GM21390 (cell line): Measurements from ENCODE around the gene PP2D1.
A peak's percentile ranks its signal among the peaks of the same experiment; 100 is the strongest.
"Not testable (repeated sequence)": the region's sequence is repeated elsewhere in the genome, so short reads cannot be mapped to it uniquely, and the experiment has no call there.

Source experiments
- ATAC-seq: cut with Tn5 transposase; IDR thresholded peaks from one replicate; pipeline ENCODE4 v1.9.1; 2021; ENCODE audit not compliant: unreplicated experiment

Gene PP2D1, protein sequence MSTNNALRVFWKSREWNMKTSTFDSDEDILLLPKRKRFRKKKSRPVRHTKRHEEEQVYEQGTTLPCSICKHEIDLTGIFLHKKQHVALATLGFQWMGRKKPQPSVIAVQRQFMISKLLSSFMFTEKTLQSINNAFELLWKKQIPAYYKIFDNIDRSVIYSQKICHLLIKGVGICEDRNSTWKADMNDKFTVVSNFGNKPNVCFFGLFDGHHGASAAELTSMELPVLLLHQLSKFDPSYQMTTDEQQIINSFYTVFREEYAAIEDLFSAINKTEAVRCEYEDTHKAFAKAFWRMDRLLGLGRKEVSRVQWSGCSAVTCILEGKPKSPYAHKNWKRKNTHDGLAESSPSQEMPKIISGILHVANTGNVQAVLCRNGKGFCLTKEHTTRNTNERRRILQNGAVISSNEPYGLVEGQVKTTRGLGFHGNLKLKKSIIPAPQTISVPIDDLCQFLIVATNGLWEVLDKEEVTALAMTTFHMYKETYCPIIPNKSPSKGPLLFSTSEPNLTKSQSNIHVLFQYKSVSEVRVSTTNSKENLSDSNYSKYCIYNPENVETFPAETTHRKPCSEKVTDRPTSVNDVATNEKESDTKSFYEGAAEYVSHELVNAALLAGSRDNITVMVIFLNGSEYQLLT

DNA sequence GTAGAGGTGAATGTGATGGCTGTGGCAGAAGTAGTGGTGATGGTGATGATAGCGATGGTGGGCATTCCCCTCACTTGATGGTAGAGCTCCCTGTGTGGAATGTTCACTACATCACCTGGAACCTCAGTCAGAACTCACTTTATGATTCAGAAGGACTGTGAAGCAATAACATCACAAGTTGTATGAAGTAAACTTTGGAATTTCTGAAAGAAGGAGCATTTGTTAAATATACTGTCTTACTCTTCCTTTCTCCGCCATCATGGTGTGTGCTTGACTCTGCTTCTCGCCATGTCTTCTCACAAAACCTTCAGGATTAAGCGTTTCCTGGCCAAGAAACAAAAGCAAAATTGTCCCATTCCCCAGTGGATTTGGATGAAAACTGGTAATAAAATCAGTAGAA lies at the start of gene PP2D1:
Gene PP2D1 (minus strand): TSS at position 101 of the 400 bp plus-strand sequence. CDS start 192 bp downstream, outside the sequence.
- no peak for ATAC-seq

DNA sequence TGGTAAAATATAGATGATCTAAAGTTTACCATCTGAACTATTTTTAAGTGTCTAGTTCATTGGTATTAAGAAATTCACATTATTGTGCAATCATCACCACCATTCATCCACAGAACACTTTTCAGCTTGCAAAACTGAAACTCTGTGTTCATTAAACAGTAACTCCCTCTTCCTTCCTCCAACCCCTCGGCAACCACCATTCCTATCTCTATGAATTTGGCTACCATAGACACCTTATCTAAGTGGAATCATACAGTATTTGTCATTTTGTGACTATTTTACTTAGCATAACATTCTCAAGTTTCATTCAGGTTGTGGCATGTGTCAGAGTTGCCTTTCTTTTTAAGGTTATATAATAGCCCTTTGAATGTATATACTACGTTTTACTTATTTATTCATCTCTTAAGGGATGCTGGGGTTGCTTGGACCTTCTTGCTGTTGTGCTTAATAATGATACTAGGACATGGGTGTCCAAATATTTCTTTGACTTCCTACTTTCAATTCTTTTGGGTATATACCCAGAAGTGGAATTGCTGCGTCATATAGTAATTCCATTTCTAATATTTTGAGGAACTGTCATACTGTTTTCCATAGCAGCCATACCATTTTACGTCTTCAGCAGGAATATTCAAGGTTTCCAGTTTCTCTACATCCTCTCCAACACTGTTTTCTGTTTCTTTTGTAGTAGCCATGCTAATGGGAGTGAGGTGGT lies 49.1 kb upstream of the PP2D1 start:
- ATAC-seq = peak; percentile 70

DNA sequence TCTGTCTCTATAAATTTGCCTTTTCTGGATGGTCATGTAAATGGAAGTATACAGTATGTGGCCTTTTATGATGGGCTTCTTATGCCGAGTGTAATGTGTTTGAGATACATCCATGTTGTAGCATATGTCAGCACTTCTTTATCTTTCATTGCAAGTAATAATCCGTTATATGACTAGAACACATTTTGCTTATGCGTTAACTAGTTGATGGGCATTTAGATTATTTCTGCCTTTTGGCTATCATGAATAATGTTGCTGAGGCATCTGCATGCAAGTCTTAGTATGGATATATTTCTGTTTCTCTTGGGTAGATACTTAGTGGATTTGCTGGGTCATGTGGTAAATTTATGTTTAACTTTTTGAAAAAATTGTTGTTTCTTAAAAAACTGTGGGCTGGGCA lies 47.9 kb upstream of the PP2D1 start:
- ATAC-seq = no peak

DNA sequence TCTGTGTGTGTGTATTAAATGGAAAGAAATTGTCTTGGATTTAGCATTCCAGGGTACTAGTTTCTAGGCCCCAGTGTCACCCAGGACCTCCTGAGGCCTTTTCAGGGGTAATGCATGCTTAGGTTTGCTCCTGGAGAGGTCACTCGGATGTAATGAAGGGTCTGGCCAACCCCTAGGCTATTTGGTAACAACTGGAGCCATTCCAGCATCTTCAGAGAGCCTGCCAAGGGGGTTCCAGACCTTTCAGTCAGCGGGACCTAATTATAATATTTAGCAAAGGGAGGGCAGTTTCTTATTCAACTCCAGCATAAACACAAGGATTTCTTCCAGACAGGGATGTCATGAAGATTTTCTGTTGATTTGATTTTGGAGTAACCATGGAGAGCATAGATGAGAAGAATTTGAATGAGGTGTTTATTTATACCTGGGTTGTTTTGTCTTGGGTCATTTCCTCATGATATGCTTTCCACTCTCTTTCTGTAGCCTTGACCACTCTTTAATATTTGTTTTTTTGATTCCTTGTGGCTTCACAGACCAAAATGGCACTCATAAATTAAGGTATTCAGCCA lies 45.6 kb upstream of the PP2D1 start:
- no peak for ATAC-seq

DNA sequence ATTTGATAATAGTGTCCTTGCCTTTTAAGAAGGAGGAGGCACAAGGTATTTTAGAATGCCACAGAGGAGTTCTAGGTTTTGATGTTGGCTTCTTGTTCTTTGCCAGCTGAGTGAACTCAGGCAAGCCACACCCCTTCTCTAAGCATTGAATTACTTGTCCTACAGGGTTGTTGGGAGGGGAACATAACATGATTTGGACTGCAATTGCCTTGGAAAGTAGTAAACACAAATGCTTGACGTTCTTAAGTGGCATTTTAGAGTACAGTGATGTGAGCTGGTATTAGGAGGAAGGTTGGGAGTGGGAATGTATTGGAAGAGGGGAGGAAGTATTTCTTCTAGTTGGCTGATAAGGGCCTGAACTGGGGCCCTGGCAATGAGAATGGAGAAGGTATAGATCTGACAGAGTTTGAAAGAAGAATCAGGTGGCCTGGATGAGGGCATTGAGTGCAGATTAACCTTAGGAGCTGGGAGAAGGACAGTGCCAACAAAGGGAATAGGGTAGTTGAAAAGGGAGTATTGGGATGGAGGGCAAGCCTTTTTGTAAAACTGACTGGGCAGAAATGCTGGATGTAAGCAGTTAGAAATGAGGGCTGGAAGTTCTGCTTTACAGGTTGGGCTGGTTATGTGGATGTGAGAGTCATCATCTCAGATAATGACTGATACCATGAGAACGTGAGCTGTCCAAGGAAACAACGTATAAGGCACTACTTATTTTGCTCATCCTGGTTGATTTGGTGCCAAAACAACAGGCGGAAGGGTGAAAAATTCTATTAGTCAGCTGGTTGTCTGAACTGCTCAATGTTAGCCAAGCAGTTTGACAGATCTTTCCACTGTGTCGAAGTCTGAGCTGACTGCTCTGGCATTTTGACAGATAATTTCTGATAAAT lies 44.9 kb upstream of the PP2D1 start:
- ATAC-seq = peak; percentile 36

DNA sequence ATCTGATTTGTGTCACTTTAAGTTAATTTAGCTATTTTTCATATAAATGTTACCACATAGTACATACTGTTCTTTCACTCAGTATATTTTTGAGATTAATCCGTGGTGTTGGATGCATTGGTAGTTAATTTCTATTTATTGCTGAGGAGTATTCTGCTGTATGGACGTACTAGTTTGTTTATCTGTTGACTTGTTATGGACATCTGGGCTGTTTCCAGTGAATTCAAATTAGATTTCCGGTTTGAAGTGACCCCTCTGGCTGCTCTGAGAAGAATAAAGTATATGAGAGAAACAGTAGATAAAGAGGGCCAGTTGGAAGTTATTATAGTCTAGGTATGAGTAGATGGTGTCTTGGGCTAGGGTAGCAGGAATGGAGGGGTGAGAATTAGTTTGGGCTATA lies 43.8 kb upstream of the PP2D1 start:
- no peak for ATAC-seq

DNA sequence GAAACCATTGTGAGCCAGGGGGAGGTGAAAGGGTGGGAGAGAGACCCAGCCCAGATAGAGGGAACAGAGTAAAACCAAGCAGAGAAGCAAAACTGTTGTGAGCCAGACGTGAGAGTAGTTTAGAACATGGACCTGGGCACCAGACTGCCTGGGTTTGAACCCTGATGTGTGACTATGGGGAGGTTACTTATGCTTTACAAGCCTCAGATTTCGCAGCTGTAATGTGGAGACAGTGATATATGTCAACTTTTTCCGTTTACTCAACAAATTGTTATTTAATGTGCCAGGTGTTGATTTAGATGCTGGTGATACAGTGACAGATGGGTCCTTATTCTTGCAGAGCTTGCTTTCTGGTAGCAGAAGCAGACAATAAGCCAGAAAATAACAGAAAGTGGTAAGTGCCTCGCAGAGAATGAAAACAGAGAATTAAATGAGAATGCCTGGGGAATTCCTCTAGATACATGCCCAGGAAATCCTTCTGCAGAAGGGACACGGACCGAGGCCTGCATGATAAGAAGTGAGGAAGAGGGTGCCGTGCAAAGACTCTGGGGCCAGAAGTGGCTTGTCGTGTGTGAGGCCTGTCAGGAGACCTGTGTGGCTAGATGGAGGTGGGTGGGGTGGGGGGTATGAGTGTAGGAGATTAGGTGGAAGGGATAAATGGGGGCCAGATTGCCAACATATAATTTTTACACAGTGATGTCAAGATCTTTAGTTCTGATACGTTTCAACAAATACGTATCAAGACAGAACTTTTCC lies 43.1 kb upstream of the PP2D1 start:
- ATAC-seq = peak; percentile 5

DNA sequence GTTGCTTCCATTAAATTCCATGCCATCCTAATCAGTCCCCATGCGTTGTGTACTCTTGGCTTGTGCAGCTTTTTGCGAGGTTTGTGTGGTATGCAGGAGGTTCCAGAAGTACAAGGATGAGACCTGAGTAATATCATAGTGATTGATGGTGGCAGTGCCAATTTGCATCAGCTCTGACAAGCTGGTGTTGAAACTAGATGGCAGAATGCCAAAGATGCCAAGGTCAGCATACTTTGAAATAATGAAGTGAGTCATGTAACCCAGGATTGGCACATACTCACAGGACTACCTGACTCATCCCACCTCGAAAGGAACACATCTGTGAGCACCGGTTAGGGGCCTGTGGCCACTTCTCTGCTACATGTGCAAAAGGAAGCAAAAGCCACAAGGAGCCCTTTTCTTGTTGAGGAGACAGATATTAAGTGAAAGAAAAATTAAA lies 42.5 kb upstream of the PP2D1 start:
- ATAC-seq = peak; percentile 83

DNA sequence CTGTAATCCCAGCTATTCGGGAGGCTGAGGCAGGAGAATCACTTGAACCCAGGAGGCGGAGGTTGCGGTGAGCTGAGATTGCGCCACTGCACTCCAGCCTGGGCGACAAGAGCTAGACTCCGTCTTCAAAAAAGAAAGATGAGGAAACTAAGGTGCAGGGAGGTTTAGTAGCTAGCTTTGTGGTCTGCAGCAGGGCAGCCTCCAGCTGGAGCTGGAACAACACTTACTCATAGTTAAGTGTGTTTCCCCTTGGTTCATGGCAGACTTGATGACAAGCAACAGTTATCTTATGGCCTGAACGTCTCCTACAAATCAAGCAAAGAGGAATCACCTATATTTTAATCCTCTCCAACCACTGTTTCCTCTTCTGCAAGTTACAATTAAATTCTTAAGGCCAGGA lies 40.8 kb upstream of the PP2D1 start:
- no peak for ATAC-seq

DNA sequence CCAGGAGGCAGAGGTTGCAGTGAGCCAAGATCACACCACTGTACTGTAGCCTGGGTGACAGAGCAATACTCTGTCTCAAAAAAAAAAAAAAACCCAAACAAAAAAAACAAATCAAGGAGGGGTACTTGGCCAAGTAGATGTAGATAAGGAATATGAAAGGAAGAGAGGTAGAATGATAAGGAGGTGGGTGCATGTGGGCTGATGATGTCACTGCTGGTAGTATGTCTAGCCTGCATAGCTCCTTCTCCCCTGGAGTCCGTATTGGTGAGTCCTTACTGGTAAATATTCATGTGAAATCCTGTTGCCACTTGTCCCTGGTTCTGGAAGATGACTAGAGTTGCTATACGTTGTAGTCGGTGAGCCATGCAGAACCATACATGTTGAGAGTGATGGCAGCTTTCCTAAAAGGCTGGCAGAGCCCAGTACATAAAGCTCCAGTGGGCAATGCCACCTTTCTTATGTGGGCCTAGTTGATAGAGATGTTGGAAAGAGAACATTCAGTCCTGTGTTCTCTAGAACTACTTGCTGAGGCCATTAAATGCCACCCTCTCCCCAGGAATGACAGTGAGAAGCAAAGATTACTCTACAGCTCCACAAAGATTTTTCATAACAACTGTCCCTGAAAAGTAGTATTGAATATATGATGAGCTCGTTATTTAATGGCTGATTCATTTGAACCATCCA lies 39.2 kb upstream of the PP2D1 start:
- no peak for ATAC-seq

DNA sequence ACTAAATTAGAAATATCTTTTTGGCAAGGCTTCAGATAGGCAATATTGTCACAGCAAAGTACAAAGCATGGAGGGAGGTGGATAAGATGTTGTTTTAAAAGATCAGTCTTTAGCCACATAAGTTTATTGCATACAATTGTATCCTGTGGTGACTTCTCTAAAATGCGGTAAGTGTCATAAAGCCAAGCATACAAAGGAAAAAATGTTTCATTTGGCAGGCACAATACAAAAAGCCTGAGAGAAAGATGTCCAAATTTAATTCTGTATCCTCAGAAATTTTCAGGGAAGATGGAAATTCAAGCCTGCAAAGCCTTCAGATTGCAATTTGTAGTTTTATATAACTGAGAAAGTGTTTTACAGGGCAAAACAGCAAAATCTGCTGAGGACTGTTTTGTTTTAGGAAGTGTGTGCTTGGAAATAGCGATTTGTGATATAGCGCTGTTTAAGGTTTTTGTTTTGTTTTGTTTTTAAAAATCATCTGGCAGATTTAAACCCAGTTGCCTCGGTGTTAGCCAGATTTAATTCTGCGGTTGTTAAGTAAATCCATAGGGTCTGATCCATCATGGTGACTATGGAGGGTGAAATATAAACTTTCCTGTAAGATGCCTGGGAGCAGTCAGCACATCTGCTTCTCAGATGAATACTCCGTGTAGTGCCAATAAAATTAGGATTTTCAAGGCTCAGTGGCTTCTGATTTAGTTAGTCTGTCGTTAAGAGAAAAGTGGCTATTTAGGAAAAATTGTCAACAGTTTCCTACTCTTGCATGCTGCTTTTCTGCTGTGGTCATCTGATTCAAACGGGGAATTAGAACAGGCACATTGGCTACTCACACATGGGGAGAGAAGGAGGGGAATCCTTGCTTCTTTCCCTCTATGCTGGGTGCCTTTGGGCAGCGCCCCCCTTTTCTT lies 36.2 kb upstream of the PP2D1 start:
- ATAC-seq = peak; percentile 1

DNA sequence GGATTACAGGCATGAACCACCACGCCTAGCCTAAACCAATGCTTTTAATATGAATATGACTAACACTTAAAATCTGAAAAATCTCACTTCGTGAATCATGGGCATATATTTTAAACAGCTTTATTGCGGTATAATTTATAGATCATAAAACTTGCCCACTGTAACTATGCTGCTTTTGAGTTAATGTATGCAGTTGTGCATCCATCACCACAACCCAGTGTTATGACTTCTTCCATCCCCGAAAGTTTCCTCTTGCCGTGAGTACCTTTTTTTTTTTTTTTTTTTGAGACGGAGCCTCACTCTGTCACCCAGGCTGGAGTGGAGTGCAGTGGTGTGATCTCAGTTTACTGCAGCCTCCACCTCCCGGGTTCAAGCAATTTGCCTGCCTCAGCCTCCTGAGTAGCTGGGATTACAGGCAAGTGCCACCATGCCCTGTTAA lies 35.3 kb upstream of the PP2D1 start:
- ATAC-seq = no peak

DNA sequence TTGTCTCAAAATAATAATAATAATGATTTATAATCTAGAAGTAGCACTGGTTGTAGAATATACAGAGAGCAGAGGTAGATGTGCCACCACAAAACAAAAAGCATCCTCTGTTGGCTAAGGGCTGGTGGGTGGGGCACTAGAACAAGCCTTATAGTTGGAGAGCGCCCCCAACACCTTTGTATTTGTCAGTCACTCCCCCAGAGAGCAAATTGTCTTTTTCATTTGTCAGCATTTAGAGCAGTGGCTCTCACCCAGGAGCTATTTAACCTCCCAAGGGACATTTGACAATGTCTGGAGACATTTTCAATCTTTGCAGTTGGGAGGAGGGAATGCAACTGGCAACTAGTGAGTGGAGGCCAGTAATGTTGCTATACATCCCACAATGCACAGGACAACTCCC lies 34.5 kb upstream of the PP2D1 start:
- no peak for ATAC-seq

DNA sequence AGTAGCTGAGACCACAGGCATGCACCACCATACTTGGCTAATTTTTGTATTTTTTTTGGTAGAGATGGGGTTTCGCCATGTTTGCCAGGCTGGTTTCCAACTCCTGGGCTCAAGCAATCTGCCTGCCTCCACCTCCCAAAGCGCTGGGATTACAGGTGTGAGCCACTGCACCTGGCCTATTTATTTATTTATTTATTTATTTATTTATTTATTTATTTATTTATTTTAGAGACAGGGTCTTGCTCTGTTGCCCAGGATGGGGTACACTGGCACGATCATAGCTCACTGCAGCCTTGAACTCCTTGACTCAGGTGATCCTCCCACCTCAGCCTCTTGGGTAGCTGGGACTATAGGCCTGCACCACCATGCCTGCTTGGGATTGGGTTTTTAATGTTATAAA lies 33.1 kb upstream of the PP2D1 start:
- not testable (repeated sequence) for ATAC-seq

DNA sequence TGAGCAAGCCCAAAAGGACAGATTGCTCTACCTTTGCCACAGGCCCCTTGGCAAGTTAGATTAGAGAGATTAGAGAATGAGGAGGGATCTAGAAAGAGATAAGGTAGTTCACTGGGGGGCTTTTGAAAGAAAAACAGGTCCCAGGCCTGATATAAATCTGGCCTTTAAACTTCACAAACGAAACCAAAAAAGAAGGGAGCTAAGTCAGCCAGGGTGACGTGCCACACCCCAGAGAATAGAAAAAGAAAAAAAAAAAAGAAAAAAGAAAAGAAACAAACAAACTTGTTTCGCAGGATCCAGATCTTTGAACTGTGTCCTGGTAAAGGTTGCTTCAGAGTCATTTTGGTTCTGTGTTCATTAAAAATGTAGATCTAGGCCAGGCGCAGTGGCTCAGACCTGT lies 31.8 kb upstream of the PP2D1 start:
- ATAC-seq = no peak

DNA sequence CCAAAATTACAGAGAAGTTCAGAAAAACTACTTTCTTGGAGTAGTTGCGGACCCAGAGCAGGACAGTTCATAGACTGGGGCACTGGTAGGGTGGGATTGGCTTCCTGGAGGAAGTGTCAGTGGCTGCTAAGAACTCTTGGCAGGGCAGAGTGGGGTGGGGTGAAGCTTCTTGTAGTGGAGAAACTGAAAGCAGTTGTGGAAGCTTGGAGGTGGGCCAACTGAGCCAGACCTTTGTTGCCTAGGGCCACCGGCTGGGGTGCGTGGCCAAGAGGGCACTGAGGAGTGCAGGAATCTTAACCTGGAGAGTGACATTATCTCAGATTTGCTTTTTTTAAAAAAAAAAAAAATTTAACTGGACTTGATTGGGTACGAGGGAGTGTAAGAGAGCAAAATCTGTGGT lies 31.3 kb upstream of the PP2D1 start:
- ATAC-seq = peak; percentile 11

DNA sequence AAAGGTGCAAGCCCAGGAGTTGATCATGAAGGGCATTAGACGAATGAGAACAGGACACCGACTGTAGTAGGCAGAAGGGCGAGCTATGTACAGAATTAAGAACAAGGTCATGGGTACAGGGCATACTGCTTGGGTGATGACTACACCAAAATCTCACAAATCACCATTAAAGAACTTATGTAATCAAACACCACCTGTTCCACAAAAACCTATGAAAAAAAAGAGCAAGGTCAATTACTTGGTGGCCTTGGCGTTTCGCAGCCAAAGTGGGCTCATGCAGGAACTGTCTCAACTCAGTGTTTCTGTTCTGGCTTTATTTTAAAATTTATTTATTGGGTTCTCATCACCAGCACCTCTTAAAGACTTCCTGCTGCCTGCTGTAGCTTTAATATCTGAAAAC lies 30.3 kb upstream of the PP2D1 start:
- ATAC-seq = no peak

DNA sequence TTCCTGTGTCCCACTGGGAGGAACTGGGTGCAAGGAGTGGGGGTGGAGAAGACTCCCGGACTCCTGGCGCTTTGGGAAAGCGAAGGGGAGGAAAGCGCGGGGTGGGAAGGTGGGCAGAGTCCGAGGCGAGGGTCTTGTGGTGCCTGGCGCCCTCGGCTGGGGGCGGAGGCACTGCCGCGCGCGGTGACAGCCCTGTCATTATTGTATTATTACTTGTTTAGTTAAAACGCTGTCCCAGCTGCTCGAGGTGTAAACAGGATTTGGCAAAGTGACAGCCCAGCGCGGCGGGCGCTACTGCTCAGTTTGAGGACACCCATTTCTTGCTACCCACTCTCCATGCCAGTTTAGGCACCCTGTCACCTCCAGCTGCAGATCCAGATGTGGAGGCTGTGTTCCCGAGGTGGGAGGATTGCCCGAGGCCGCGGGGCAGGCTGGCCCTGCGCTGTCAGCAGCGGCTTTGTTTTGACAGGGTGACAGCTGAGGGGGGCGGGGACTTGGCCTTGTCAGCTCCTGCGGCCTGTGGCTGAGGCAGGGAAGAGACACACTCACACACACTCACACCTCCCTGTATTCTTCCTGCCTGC lies 29.2 kb upstream of the PP2D1 start:
- peak; percentile 42 for ATAC-seq
